Bladder microvascular endothelial cell (primary cell): ENCODE measurements around the gene MSANTD4. TPM values are rescaled to one million over a fixed set of nuclear protein-coding genes. Genes with fewer than 3 reads are reported as not detected.

ENCODE experiments used
- total RNA-seq: library from RNA; depleted of rRNA; stranded (reverse); fragments of >200 nt; gene quantifications from 2 replicates; pipeline ENCODE4 v1.2.3, GENCODE V29; 2014

The MSANTD4 gene
- total RNA-seq = 14.4 and 30.0 TPM in 2 replicates

GRCh38 chr11:106021967-106022794 is at the start of gene MSANTD4:
TSS of gene MSANTD4 (minus strand) at chr11:106022240. CDS start at chr11:106010917, 11,323 bp downstream.

Other genes starting within 250 kb of the MSANTD4 start
- 2.4 and 4.7 TPM in 2 replicates for gene KBTBD3, start 55.1 kb upstream of the MSANTD4 start, total RNA-seq
- 27.2 and 47.7 TPM in 2 replicates for gene AASDHPPT, start 55.4 kb upstream of the MSANTD4 start, total RNA-seq